Neural cell (in vitro differentiated cells): ENCODE measurements around the gene WNK2. TPM values are rescaled to one million over a fixed set of nuclear protein-coding genes. Genes with fewer than 3 reads are reported as not detected.

Source experiments
- H2AFZ ChIP-seq: fragments of 200-600, 300-800 bp; sonication (generic), shearing (Covaris generic); 2 replicates; pipeline ENCODE4 v1.6.0; 2014; ENCODE audit warnings: low read depth, mild to moderate bottlenecking, antibody characterized with exemption, low read length, moderate library complexity
- H3F3A ChIP-seq: fragments of 200-600 bp; shearing (Covaris generic); 2 replicates; pipeline ENCODE4 v1.6.1; 2016; ENCODE audit warnings: mild to moderate bottlenecking, moderate library complexity, mixed read lengths, antibody characterized with exemption, low read length; ENCODE audit not compliant: insufficient read depth, poor library complexity, severe bottlenecking
- H3K27ac ChIP-seq: fragments of 200-600, 300-800 bp; sonication (generic), shearing (Covaris generic); 2 replicates; pipeline ENCODE4 v1.5.1; 2014; ENCODE audit warnings: mild to moderate bottlenecking, low read length, moderate library complexity
- H3K27me3 ChIP-seq: fragments of 300-800, 200-600 bp; sonication (generic), shearing (Covaris generic); 2 replicates; pipeline ENCODE4 v1.6.0; 2014; ENCODE audit warnings: mild to moderate bottlenecking, low read depth, low read length, moderate library complexity; ENCODE audit not compliant: insufficient read depth
- H3K36me3 ChIP-seq: fragments of 300-800, 200-600 bp; sonication (generic), shearing (Covaris generic); 2 replicates; pipeline ENCODE4 v1.5.1; 2014; ENCODE audit warnings: mild to moderate bottlenecking, antibody characterized with exemption, low read length, moderate library complexity; ENCODE audit not compliant: insufficient read depth
- H3K4me2 ChIP-seq: fragments of 300-800, 200-600 bp; sonication (generic), shearing (Covaris generic); 2 replicates; pipeline ENCODE4 v1.6.0; 2014; ENCODE audit warnings: mild to moderate bottlenecking, low read length
- H3K4me3 ChIP-seq: fragments of 300-800, 200-600 bp; sonication (generic), shearing (Covaris generic); 2 replicates; pipeline ENCODE4 v1.5.1; 2014; ENCODE audit warnings: mild to moderate bottlenecking, low read length, moderate library complexity
- H3K79me2 ChIP-seq: fragments of 200-600 bp; shearing (Covaris generic); replicated peaks from 2 replicates; pipeline ENCODE4 v1.6.0; 2014; ENCODE audit warnings: mild to moderate bottlenecking, low read length, moderate library complexity; ENCODE audit not compliant: insufficient read depth
- H3K9ac ChIP-seq: fragments of 300-800, 200-600 bp; sonication (generic), shearing (Covaris generic); 2 replicates; pipeline ENCODE4 v1.6.1; 2016; ENCODE audit warnings: mild to moderate bottlenecking, low read length, mixed read lengths
- H3K9me2 ChIP-seq: fragments of 200-600 bp; shearing (Covaris generic); 2 replicates; pipeline ENCODE4 v1.6.1; 2016; ENCODE audit warnings: mild to moderate bottlenecking, low read length, mixed read lengths; ENCODE audit not compliant: insufficient read depth
- H3K9me3 ChIP-seq: fragments of 200-600, 300-800 bp; sonication (generic), shearing (Covaris generic); 2 replicates; pipeline ENCODE4 v1.6.1; 2016; ENCODE audit warnings: mild to moderate bottlenecking, mixed run types, low read length, moderate library complexity, mixed read lengths
- H4K20me1 ChIP-seq: fragments of 200-600 bp; shearing (Covaris generic); 2 replicates; pipeline ENCODE4 v1.6.1; 2016; ENCODE audit warnings: mild to moderate bottlenecking, mixed run types; ENCODE audit not compliant: insufficient read depth
- CTCF ChIP-seq: fragments of 450-650 bp; IDR thresholded peaks from 2 replicates; pipeline ENCODE4 v1.5.1; 2014; ENCODE audit warnings: antibody characterized with exemption, mild to moderate bottlenecking, moderate library complexity; ENCODE audit not compliant: poor library complexity, severe bottlenecking
- EP300 ChIP-seq: fragments of 450-650 bp; conservative IDR thresholded peaks from 2 replicates; pipeline ENCODE4 v1.6.1; 2014; ENCODE audit warnings: antibody characterized with exemption, mild to moderate bottlenecking, moderate library complexity; ENCODE audit not compliant: poor library complexity, severe bottlenecking
- EZH2 ChIP-seq: fragments of 200-600, 300-800 bp; shearing (Covaris generic), sonication (generic); IDR thresholded peaks from 2 replicates; pipeline ENCODE4 v1.6.1; 2014; ENCODE audit warnings: antibody characterized with exemption, low read length, borderline replicate concordance, mild to moderate bottlenecking; ENCODE audit not compliant: insufficient read depth, poor library complexity, severe bottlenecking
- MXI1 ChIP-seq: fragments of 450-650 bp; conservative IDR thresholded peaks from 2 replicates; pipeline ENCODE4 v1.6.1; 2014; ENCODE audit warnings: antibody characterized with exemption, mild to moderate bottlenecking; ENCODE audit not compliant: poor library complexity, severe bottlenecking
- POLR2AphosphoS5 ChIP-seq: IDR thresholded peaks from 2 replicates; pipeline ENCODE4 v1.6.1; 2012
- RAD21 ChIP-seq: fragments of 450-650 bp; conservative IDR thresholded peaks from 2 replicates; pipeline ENCODE4 v1.6.1; 2014; ENCODE audit warnings: antibody characterized with exemption, mild to moderate bottlenecking, moderate library complexity
- REST ChIP-seq: IDR thresholded peaks from 2 replicates; pipeline ENCODE4 v1.6.1; 2012; ENCODE audit warnings: borderline replicate concordance
- SMC3 ChIP-seq: fragments of 450-650 bp; conservative IDR thresholded peaks from 2 replicates; pipeline ENCODE4 v1.6.1; 2014; ENCODE audit warnings: antibody characterized with exemption, mild to moderate bottlenecking, moderate library complexity; ENCODE audit not compliant: poor library complexity
- TAF1 ChIP-seq: IDR thresholded peaks from 2 replicates; pipeline ENCODE4 v1.6.1; 2012; ENCODE audit warnings: low read depth
- polyA plus RNA-seq: library from polyadenylated mRNA; depleted of rRNA; stranded (reverse); fragments of >200 nt; gene quantifications from 2 replicates; pipeline ENCODE4 v1.2.3, GENCODE V29; 2014

WNK2 gene
- polyA plus RNA-seq, 1 donor from 2014 or later: 37.1 TPM

GRCh38 chr9:93238953-93239925 lies 55.3 kb downstream of the WNK2 start:
- no peaks in the 10 kb centered on the region for H3K27me3 ChIP-seq
- peaks cover 3% of the 10 kb centered on the region for H4K20me1 ChIP-seq
- TF ChIP-seq MXI1 (no peak), EP300 (no peak), POLR2AphosphoS5 (no peak), EZH2 (no peak), RAD21 (no peak), REST (no peak), SMC3 (no peak), TAF1 (no peak), CTCF (no peak)
- H3K27ac ChIP-seq: no peak overlapping the region
- peaks cover 15% of the 10 kb centered on the region for H3K36me3 ChIP-seq
- H2AFZ ChIP-seq: no peak overlapping the region
- no peak overlapping the region for H3K9ac ChIP-seq
- H3K9me2 ChIP-seq: no peaks in the 10 kb centered on the region
- no peaks in the 10 kb centered on the region for H3K79me2 ChIP-seq
- no peaks in the 10 kb centered on the region for H3K9me3 ChIP-seq
- no peaks in the 10 kb centered on the region for H3F3A ChIP-seq
- no peak overlapping the region for H3K4me2 ChIP-seq
- no peak overlapping the region for H3K4me3 ChIP-seq

GRCh38 chr9:93240891-93241334 lies 57.0 kb downstream of the WNK2 start:
- Histone ChIP-seq H3K36me3 (peaks cover 15% of the 10 kb centered on the region), H3K4me2 (no peak overlapping the region), H3K79me2 (no peaks in the 10 kb centered on the region), H4K20me1 (peaks cover 3% of the 10 kb centered on the region), H3K4me3 (no peak overlapping the region), H3K9me3 (no peaks in the 10 kb centered on the region), H3K27me3 (no peaks in the 10 kb centered on the region), H2AFZ (no peak overlapping the region), H3K27ac (no peak overlapping the region), H3F3A (no peaks in the 10 kb centered on the region), H3K9me2 (no peaks in the 10 kb centered on the region), H3K9ac (no peak overlapping the region)
- TF ChIP-seq MXI1: no peak
- TF ChIP-seq EP300: no peak
- no peak for TF ChIP-seq CTCF
- no peak for TF ChIP-seq REST
- TF ChIP-seq EZH2: no peak
- TF ChIP-seq RAD21: no peak
- no peak for TF ChIP-seq TAF1
- TF ChIP-seq POLR2AphosphoS5: no peak
- no peak for TF ChIP-seq SMC3
